A549 (cell line): ENCODE measurements around the gene WNT6. TPM values are rescaled to one million over a fixed set of nuclear protein-coding genes. Genes with fewer than 3 reads are reported as not detected.

ENCODE experiments used
- ATAC-seq, 2 experiments: fragments of 200-7000 bp in 1 of 2; fragments of >200 bp in 1 of 2; cut with Nextera tagmentation in 1 of 2; cut with Tn5 transposase in 1 of 2; 3 replicates each; pipeline versions ENCODE4 v1.8.0 to v1.9.1; 2018 to 2020; ENCODE audit warnings: mild to moderate bottlenecking in 1 of 2, moderate library complexity in 1 of 2
- CTCF ChIA-PET: fragments of 300-600 bp; sonication (Branson Sonifier 250); formaldehyde crosslinking; extraction: SDS; loops from one replicate; lab custom pipeline; 2021; ENCODE audit warnings: antibody characterized with exemption, inconsistent platforms; lab: Yijun Ruan, JAX
- POLR2A ChIA-PET: fragments of 350-600 bp; formaldehyde crosslinking; extraction: SDS; loops from one replicate; lab custom pipeline; 2021; ENCODE audit warnings: antibody characterized with exemption, inconsistent platforms; lab: Yijun Ruan, JAX
- DNase-seq, 2 experiments: peaks; one replicate each; pipeline versions ENCODE4 v3.0.0 to v3.0.0-alpha.2; 2011 to 2016; ENCODE audit warnings: low read depth in 1 of 2, low spot score in 1 of 2
- FAIRE-seq: peaks from 2 replicates; lab custom pipeline; 2011; peaks lifted over from hg19 to GRCh38; lab: Jason Lieb, UNC
- H3K27ac ChIP-seq, 2 experiments: fragments of >200 bp; sonication (Bioruptor Twin); formaldehyde crosslinking; 3 replicates each; pipeline ENCODE4 v1.5.1; 2016 to 2017
- H3K4me1 ChIP-seq: fragments of >200 bp; sonication (Bioruptor Twin); formaldehyde crosslinking; 3 replicates; pipeline ENCODE4 v1.6.1; 2016
- H3K4me2 ChIP-seq: fragments of >200 bp; sonication (Bioruptor Twin); formaldehyde crosslinking; 3 replicates; pipeline ENCODE4 v1.6.1; 2016
- H3K4me3 ChIP-seq: fragments of >200 bp; sonication (Bioruptor Twin); formaldehyde crosslinking; 3 replicates; pipeline ENCODE4 v1.5.1; 2016
- H3K9me3 ChIP-seq: fragments of >200 bp; sonication (Bioruptor Twin); formaldehyde crosslinking; 3 replicates; pipeline ENCODE4 v1.6.1; 2016
- CBX8 ChIP-seq: fragments of 200-600 bp; sonication (generic); IDR thresholded peaks from 2 replicates; pipeline ENCODE4 v1.6.1; 2016
- CHD2 ChIP-seq: fragments of 150-350 bp; IDR thresholded peaks from 2 replicates; pipeline ENCODE4 v1.6.1; 2014; ENCODE audit warnings: low read length; ENCODE audit not compliant: partially characterized antibody
- ESRRA ChIP-seq: fragments of 150-350 bp; IDR thresholded peaks from 2 replicates; pipeline ENCODE4 v1.6.1; 2014; ENCODE audit warnings: mild to moderate bottlenecking, low read length, borderline replicate concordance
- FOXS1 ChIP-seq: fragments of 250-450 bp; sonication (Bioruptor Pico); IDR thresholded peaks from 2 replicates; pipeline ENCODE4 v1.5.0; 2020; ENCODE audit warnings: mild to moderate bottlenecking, moderate library complexity
- HEYL ChIP-seq: fragments of 250-450 bp; sonication (Bioruptor Pico); IDR thresholded peaks from 2 replicates; pipeline ENCODE4 v1.8.0; 2021; ENCODE audit warnings: mild to moderate bottlenecking, moderate library complexity
- HOXA7 ChIP-seq: fragments of 250-450 bp; sonication (Bioruptor Pico); IDR thresholded peaks from 2 replicates; pipeline ENCODE4 v1.5.0; 2020; ENCODE audit warnings: mild to moderate bottlenecking, moderate library complexity
- JUN ChIP-seq, 2 experiments: fragments of >200 bp; sonication (Bioruptor Twin); formaldehyde crosslinking; IDR thresholded peaks; 2 replicates in 1 of 2; 3 replicates in 1 of 2; pipeline ENCODE4 v1.6.1; 2016 to 2017
- JUNB ChIP-seq: fragments of >200 bp; sonication (Bioruptor Twin); formaldehyde crosslinking; IDR thresholded peaks from 2 replicates; pipeline ENCODE4 v1.6.1; 2016
- MYC ChIP-seq: IDR thresholded peaks from 2 replicates; pipeline ENCODE4 v1.6.1; 2012; ENCODE audit warnings: mild to moderate bottlenecking, inconsistent platforms, low read length, improper control_type of control experiment, borderline replicate concordance
- NFE2L2 ChIP-seq: fragments of 150-350 bp; conservative IDR thresholded peaks from 2 replicates; pipeline ENCODE4 v1.6.1; 2014; ENCODE audit warnings: low read length
- RARB ChIP-seq: fragments of 250-450 bp; sonication (Bioruptor Pico); IDR thresholded peaks from 2 replicates; pipeline ENCODE4 v1.8.0; 2021; ENCODE audit warnings: mild to moderate bottlenecking, moderate library complexity
- RCOR1 ChIP-seq: fragments of 150-350 bp; IDR thresholded peaks from 2 replicates; pipeline ENCODE4 v1.6.1; 2014; ENCODE audit warnings: antibody characterized with exemption, low read length, low read depth
- TFCP2L1 ChIP-seq: fragments of 250-450 bp; sonication (Bioruptor Pico); IDR thresholded peaks from 2 replicates; pipeline ENCODE4 v1.5.0; 2021; ENCODE audit warnings: mild to moderate bottlenecking
- ZFP36 ChIP-seq: fragments of 450-650 bp; IDR thresholded peaks from 2 replicates; pipeline ENCODE4 v1.6.1; 2014; ENCODE audit warnings: borderline replicate concordance; ENCODE audit not compliant: partially characterized antibody
- WGBS: methylation state at CpG from one replicate; pipeline ENCODE4 v1.1.6; 2017; ENCODE audit errors: missing lambda C conversion rate; 5-methylcytosine and 5-hydroxymethylcytosine counted together
- polyA plus RNA-seq, 4 experiments: library from polyadenylated mRNA; depleted of rRNA in 3 of 4; stranded (reverse); fragments of >200 nt; fragmentation: RNase III in 1 of 4; extraction: RNeasy Plus Mini Kit Qiagen cat#74134 plus additional on column Dnase treatment in 1 of 4; gene quantifications; 2 replicates in 3 of 4; 3 replicates in 1 of 4; pipeline ENCODE4 v1.2.3, GENCODE V29; 2011 to 2017
- TF ChIP-seq, protein P1 (sequence below): fragments of 250-450 bp; sonication (Bioruptor Pico); IDR thresholded peaks from 2 replicates; pipeline ENCODE4 v1.5.0; 2021; ENCODE audit warnings: mild to moderate bottlenecking, moderate library complexity, borderline replicate concordance

WNT6 gene
- polyA plus RNA-seq, 2 of the 4 experiments (the other 2 are of a cell fraction), result 0.06 to 0.10 TPM

GRCh38 chr2:218879776-218880101, 20.1 kb downstream of the WNT6 start:
- WGBS, result 74% methylated on average over 10 of the region's 11 CpGs
- peaks cover 4% of the 10 kb centered on the region; the same call in 1 of the 3 replicates for H3K4me1 ChIP-seq
- TF ChIP-seq RARB (CRISPR knock-in tag) (no peak), HOXA7 (CRISPR knock-in tag) (no peak), MYC (no peak), HEYL (CRISPR knock-in tag) (no peak), CBX8 (no peak), CHD2 (no peak), NFE2L2 (no peak), ESRRA (no peak), TFCP2L1 (CRISPR knock-in tag) (no peak), JUNB (no peak), RCOR1 (no peak)
- TF ChIP-seq, protein P1, sequence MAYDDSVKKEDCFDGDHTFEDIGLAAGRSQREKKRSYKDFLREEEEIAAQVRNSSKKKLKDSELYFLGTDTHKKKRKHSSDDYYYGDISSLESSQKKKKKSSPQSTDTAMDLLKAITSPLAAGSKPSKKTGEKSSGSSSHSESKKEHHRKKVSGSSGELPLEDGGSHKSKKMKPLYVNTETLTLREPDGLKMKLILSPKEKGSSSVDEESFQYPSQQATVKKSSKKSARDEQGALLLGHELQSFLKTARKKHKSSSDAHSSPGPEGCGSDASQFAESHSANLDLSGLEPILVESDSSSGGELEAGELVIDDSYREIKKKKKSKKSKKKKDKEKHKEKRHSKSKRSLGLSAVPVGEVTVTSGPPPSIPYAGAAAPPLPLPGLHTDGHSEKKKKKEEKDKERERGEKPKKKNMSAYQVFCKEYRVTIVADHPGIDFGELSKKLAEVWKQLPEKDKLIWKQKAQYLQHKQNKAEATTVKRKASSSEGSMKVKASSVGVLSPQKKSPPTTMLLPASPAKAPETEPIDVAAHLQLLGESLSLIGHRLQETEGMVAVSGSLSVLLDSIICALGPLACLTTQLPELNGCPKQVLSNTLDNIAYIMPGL (CRISPR knock-in tag), result no peak
- TF ChIP-seq, all 56 proteins: peak for 0
- Histone ChIP-seq H3K9me3 (no peaks in the 10 kb centered on the region), H3K27ac (no peak overlapping the region), H3K4me3 (no peak overlapping the region), H3K4me2 (peak overlapping the region; percentile 89)
- ATAC-seq (no peak), FAIRE-seq (no peak), DNase-seq (no peak)
- ChIA-PET POLR2A (no interaction called here), CTCF (interaction anchor here (1.9 to 23.0 kb wide), 4 partner anchors 15 to 100 kb away, joined by 7 to 665 read pairs (median 64); partner anchors contain the start of gene WNT6)

GRCh38 chr2:218880102-218880858, 20.7 kb downstream of the WNT6 start, which contains the start of gene WNT10A:
Gene WNT10A (plus strand): TSS chr2:218880852. CDS start chr2:218880996, 144 bp downstream.
- H3K4me2 ChIP-seq, result peak within 1 kb of the TSS; percentile 89
- CTCF ChIA-PET, result interaction anchor here (1.9 to 23.0 kb wide), 3 partner anchors 15 to 100 kb away, joined by 7 to 665 read pairs (median 57); no protein-coding TSS in a partner anchor
- 33% methylated on average over 7 of the region's 58 CpGs for WGBS
- POLR2A ChIA-PET, result no interaction called here
- peak within 1 kb of the TSS; percentile 43 for H3K4me3 ChIP-seq
- H3K27ac ChIP-seq, result peak within 1 kb of the TSS in 1 of 2 experiments; percentile 80; a peak in 3 of 6 replicates
- no peak for TF ChIP-seq RARB (CRISPR knock-in tag)
- no peak for TF ChIP-seq FOXS1 (CRISPR knock-in tag)
- TF ChIP-seq HEYL (CRISPR knock-in tag), result no peak
- no peaks in the 10 kb centered on the region for H3K9me3 ChIP-seq
- FAIRE-seq (no peak), DNase-seq (no peak), ATAC-seq (peak; percentile 7 to 50; a peak in 3 of 6 replicates)
- peaks cover 4% of the 10 kb centered on the region; the same call in 1 of the 3 replicates for H3K4me1 ChIP-seq

DNA sequence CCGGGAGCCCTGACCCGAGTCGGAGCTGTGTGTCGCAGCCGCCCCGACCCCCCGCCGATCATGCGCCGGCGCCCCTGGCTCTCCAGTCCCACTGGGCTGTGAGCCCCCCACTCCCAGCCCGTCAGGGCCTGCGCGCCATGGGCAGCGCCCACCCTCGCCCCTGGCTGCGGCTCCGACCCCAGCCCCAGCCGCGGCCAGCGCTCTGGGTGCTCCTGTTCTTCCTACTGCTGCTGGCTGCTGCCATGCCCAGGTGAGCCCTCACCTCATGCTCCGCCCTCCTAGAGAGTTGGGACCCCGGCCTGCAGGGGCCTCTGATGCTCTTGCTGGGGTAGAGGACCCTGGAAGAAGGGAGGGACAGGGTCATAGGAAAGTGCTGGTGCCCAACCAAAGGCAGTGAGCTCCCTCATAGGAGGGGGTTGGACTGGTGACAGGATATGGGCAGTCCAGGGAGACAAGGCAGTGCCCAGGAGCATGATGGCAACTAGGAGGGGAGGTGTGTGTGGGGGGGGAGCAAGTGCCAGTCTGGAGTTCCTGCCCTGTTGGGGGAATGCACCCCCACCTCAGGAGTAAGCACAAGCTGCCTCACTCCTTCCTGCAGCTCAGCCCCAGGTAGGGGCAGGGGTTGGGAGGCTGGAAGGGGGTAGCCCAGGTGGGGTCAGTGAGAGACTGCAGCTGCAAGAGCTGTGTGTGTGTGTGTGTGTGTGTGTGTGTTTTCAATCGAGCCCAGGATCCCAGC, 21.4 kb downstream of the WNT6 start:
- DNase-seq, result no peak
- H3K4me1 ChIP-seq, result peaks cover 4% of the 10 kb centered on the region; the same call in 1 of the 3 replicates
- peak overlapping the region in 1 of 2 experiments; percentile 80; a peak in 3 of 6 replicates for H3K27ac ChIP-seq
- TF ChIP-seq JUN (IDR thresholded peaks at IDR 0.05) (no peak), ZFP36 (no peak)
- H3K4me2 ChIP-seq, result peak overlapping the region; percentile 89
- ChIA-PET POLR2A (no interaction called here), CTCF (interaction anchor here (0.6 to 23.0 kb wide), 4 partner anchors 14 to 582 kb away, joined by 3 to 665 read pairs (median 6); no protein-coding TSS in a partner anchor)
- whole genome bisulfite sequencing, result 58% methylated on average over 3 of the region's 24 CpGs
- peak overlapping the region; percentile 43 for H3K4me3 ChIP-seq
- no peaks in the 10 kb centered on the region for H3K9me3 ChIP-seq
- no peak for FAIRE-seq
- ATAC-seq, result no peak
